ENCODE results near the gene ANLN.

GRCh38 chr7:36355490-36355889 lies 34.2 kb upstream of the ANLN start:
- TF ChIP-seq CTCF (conservative IDR thresholded peaks at IDR 0.05 in 1 of 2, IDR thresholded peaks at IDR 0.05 in 1 of 2; ENCODE audit: extremely low read depth in 1 of 2, insufficient read depth in 1 of 2, low read depth in 1 of 2, low read length in 2 of 2): no peak
- no peak for TF ChIP-seq EZH2 (IDR thresholded peaks at IDR 0.05; ENCODE audit: borderline replicate concordance, low read length)
